Measurements from ENCODE around the gene LRRTM4.
"Not testable (repeated sequence)": the region's sequence is repeated elsewhere in the genome, so short reads cannot be mapped to it uniquely, and the experiment has no call there.

Gene LRRTM4

DNA sequence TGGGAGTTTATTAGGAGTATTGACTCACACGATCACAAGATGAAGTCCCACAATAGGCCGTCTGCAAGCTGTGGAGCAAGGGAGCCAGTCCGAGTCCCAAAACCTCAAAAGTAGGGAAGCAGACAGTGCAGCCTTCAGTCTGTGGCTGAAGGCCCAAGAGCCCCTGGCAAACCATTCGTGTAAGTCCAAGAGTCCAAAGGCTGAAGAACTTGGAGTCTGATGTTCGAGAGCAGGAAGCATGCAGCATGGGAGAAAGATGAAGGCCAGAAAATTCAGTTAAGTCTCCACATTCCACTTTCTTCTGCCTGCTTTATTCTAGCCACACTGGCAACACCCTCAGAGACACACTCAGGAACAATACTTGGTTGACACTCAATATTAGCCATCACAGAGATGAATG is 492.9 kb downstream of the LRRTM4 start:
- H3K27ac ChIP-seq (ENCODE audit: low read length); H3K4me1 ChIP-seq (ENCODE audit: control insufficient read depth, insufficient read depth, low read length); H3K4me3 ChIP-seq (ENCODE audit: low read length in 2 of 2); H3K9ac ChIP-seq (ENCODE audit: low read length in 2 of 2); H3K36me3 ChIP-seq (ENCODE audit: control insufficient read depth in 2 of 2, insufficient read depth in 2 of 2, low read length in 2 of 2); H3K9me3 ChIP-seq (ENCODE audit: control insufficient read depth in 2 of 2, low read length in 2 of 2); H3K27me3 ChIP-seq (ENCODE audit: control insufficient read depth in 1 of 2, insufficient read depth in 2 of 2, low read length in 2 of 2): not testable (repeated sequence)

DNA sequence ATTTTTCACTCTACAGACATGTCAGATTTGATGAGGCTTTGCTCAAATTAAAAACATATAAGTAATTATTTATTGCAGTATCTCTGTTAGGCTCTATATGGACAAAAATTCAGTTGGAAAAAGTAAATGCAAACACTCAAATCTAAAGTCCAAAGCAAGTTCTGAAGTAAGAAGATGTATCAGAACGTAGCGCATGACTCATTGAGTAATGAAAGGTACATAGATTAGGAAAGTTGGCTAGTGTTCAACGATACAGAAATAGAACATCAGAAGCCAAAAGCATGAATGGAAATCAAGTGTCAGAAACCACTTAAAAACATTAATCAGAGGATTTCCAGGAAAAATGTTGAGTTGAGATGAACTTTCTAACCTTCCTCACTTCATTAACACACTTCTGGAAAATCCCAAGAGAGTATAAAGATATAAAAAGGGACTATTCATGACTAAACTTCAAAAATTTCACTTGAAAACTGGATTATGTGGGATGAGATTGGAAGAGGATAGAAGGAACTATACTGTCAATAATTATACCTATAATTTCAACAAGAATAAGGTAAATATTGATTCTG is 494.1 kb downstream of the LRRTM4 start:
- H3K36me3 ChIP-seq (ENCODE audit: control insufficient read depth in 2 of 2, insufficient read depth in 2 of 2, low read length in 2 of 2): no peaks in the 10 kb centered on the region
- H3K9ac ChIP-seq (ENCODE audit: low read length in 2 of 2): no peak overlapping the region
- H3K27ac ChIP-seq (ENCODE audit: low read length): no peak overlapping the region
- H3K27me3 ChIP-seq (ENCODE audit: control insufficient read depth in 1 of 2, insufficient read depth in 2 of 2, low read length in 2 of 2): no peaks in the 10 kb centered on the region
- H3K9me3 ChIP-seq (ENCODE audit: control insufficient read depth in 2 of 2, low read length in 2 of 2): no peaks in the 10 kb centered on the region
- no peaks in the 10 kb centered on the region for H3K4me1 ChIP-seq (ENCODE audit: control insufficient read depth, insufficient read depth, low read length)
- H3K4me3 ChIP-seq (ENCODE audit: low read length in 2 of 2): no peak overlapping the region

DNA sequence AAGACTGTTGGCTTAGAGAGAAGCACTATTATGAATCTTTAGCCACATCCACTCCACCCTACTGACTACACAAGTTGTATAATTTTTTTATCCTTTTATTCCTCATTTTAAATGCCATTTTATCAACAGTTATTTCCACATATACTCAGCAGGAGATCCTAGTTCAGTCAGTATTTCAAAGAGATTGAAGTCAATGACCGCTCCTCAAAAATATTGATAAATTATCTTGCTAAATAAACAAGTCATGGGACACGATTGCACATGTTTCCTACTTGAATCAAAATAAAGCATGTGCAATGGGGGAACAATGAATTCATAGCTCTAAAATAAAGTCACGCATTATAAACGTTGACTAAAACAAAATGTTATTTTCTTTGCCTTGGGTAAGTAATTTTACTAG is 496.5 kb downstream of the LRRTM4 start:
- Histone ChIP-seq H3K27me3 (ENCODE audit: control insufficient read depth in 1 of 2, insufficient read depth in 2 of 2, low read length in 2 of 2) (no peaks in the 10 kb centered on the region), H3K36me3 (ENCODE audit: control insufficient read depth in 2 of 2, insufficient read depth in 2 of 2, low read length in 2 of 2) (no peaks in the 10 kb centered on the region), H3K4me3 (ENCODE audit: low read length in 2 of 2) (no peak overlapping the region), H3K9me3 (ENCODE audit: control insufficient read depth in 2 of 2, low read length in 2 of 2) (no peaks in the 10 kb centered on the region), H3K4me1 (ENCODE audit: control insufficient read depth, insufficient read depth, low read length) (no peaks in the 10 kb centered on the region), H3K9ac (ENCODE audit: low read length in 2 of 2) (no peak overlapping the region), H3K27ac (ENCODE audit: low read length) (no peak overlapping the region)

DNA sequence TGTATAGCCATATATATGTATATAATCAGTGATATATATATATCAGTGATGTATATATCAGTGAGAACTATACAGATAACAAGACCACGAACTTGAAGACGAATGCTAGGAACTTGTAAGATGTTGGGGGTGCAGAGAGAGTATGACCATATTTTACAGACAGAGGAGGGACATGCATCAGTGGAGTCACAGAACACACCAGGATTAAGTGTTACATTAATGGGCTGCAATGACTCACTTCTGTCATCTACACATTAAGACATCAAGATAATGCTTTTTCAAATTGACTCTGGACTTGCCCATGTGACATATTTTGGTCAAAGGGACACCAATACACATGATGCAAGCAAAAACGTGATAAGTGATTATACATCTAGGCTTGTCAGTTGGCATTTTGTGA is 501.0 kb downstream of the LRRTM4 start:
- H3K27ac ChIP-seq (ENCODE audit: low read length): no peak overlapping the region
- no peak overlapping the region for H3K4me3 ChIP-seq (ENCODE audit: low read length in 2 of 2)
- no peak overlapping the region for H3K9ac ChIP-seq (ENCODE audit: low read length in 2 of 2)
- H3K36me3 ChIP-seq (ENCODE audit: control insufficient read depth in 2 of 2, insufficient read depth in 2 of 2, low read length in 2 of 2): no peaks in the 10 kb centered on the region
- H3K27me3 ChIP-seq (ENCODE audit: control insufficient read depth in 1 of 2, insufficient read depth in 2 of 2, low read length in 2 of 2): no peaks in the 10 kb centered on the region
- no peaks in the 10 kb centered on the region for H3K4me1 ChIP-seq (ENCODE audit: control insufficient read depth, insufficient read depth, low read length)
- H3K9me3 ChIP-seq (ENCODE audit: control insufficient read depth in 2 of 2, low read length in 2 of 2): no peaks in the 10 kb centered on the region

DNA sequence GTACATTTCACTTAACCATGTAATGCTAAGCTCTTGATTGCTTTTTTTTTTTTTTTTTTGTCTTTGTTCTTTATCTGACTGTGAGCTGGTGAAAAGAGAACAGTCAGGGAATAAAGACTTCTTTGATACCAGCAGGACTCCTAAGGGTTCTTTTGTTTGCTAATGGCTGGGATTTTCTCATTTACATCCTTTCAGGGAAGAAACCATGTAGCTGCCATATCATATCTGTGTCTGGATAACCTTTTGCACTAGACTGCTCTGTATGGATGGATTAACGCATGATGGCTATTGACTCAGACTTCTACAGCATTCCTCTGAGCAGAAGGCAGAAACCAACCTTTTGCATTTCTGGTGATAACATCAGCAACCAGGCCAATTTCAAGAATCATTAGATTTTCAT is 504.0 kb downstream of the LRRTM4 start:
- Histone ChIP-seq H3K27ac (ENCODE audit: low read length) (no peak overlapping the region), H3K9me3 (ENCODE audit: control insufficient read depth in 2 of 2, low read length in 2 of 2) (no peaks in the 10 kb centered on the region), H3K4me3 (ENCODE audit: low read length in 2 of 2) (no peak overlapping the region), H3K27me3 (ENCODE audit: control insufficient read depth in 1 of 2, insufficient read depth in 2 of 2, low read length in 2 of 2) (no peaks in the 10 kb centered on the region), H3K36me3 (ENCODE audit: control insufficient read depth in 2 of 2, insufficient read depth in 2 of 2, low read length in 2 of 2) (no peaks in the 10 kb centered on the region), H3K4me1 (ENCODE audit: control insufficient read depth, insufficient read depth, low read length) (no peaks in the 10 kb centered on the region), H3K9ac (ENCODE audit: low read length in 2 of 2) (no peak overlapping the region)

DNA sequence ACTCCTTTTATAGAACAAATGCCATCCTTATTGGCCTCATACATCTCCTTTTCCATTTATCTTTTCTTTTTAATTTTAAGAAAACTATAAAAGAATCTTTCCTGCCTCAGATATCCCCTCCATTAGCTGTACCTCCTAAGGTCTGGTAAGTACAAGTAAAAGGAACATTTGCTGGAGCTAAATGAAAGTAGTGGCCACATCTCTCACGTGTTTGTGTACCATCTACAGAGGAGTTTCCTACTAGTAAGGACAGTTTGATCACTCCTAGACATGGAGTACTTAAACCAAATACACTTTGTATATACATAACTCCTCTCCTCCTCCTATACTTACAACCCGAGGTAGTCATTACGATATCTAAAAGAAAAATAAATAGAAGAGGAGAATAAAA is 504.8 kb downstream of the LRRTM4 start:
- Histone ChIP-seq H3K36me3 (ENCODE audit: control insufficient read depth in 2 of 2, insufficient read depth in 2 of 2, low read length in 2 of 2) (no peaks in the 10 kb centered on the region), H3K27me3 (ENCODE audit: control insufficient read depth in 1 of 2, insufficient read depth in 2 of 2, low read length in 2 of 2) (no peaks in the 10 kb centered on the region), H3K9ac (ENCODE audit: low read length in 2 of 2) (no peak overlapping the region), H3K9me3 (ENCODE audit: control insufficient read depth in 2 of 2, low read length in 2 of 2) (no peaks in the 10 kb centered on the region), H3K4me1 (ENCODE audit: control insufficient read depth, insufficient read depth, low read length) (no peaks in the 10 kb centered on the region), H3K4me3 (ENCODE audit: low read length in 2 of 2) (no peak overlapping the region), H3K27ac (ENCODE audit: low read length) (no peak overlapping the region)

DNA sequence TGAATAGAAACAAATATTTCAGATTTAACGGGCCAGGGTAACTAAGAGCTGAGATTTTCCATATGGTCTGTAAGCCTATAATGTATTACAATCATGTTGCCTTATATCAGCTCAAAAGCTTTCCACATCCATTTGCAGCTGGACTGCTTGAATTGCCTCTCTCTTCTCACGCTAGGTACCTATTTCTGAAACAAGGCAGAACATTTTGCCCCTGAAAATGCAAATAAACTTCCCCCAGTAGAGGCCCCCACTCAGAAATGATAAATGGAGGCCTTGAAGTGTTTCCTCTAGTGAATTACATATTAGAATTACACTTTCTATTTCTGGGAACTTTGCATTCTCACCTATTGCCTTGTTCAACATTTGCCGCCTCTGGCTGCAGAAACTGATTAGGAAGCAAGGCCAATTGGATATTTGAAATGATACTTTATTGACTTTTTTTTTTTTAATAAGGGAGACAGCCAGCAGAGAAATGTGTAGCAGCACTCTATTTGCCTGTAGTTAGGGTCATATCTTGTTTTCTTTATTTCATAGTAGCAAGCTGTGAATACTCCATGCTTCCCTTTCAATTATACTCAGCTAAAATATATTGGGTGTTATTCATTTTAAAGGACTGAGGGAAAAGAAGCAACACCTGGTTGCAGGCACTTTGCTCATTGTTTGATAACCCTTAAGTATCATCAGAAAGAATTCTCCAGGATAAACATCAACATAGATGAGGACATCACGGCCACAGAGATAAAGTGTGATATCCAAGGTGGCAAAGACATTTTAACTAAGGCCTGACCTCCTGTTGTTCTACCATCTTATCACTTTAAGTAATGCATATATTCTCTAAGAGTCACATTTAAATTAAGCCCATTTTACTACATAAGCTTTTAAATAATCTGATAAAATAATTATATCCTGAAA is 505.5 kb downstream of the LRRTM4 start:
- H3K4me3 ChIP-seq (ENCODE audit: low read length in 2 of 2): no peak overlapping the region
- no peak overlapping the region for H3K9ac ChIP-seq (ENCODE audit: low read length in 2 of 2)
- no peaks in the 10 kb centered on the region for H3K36me3 ChIP-seq (ENCODE audit: control insufficient read depth in 2 of 2, insufficient read depth in 2 of 2, low read length in 2 of 2)
- no peaks in the 10 kb centered on the region for H3K4me1 ChIP-seq (ENCODE audit: control insufficient read depth, insufficient read depth, low read length)
- H3K9me3 ChIP-seq (ENCODE audit: control insufficient read depth in 2 of 2, low read length in 2 of 2): no peaks in the 10 kb centered on the region
- H3K27ac ChIP-seq (ENCODE audit: low read length): no peak overlapping the region
- no peaks in the 10 kb centered on the region for H3K27me3 ChIP-seq (ENCODE audit: control insufficient read depth in 1 of 2, insufficient read depth in 2 of 2, low read length in 2 of 2)

DNA sequence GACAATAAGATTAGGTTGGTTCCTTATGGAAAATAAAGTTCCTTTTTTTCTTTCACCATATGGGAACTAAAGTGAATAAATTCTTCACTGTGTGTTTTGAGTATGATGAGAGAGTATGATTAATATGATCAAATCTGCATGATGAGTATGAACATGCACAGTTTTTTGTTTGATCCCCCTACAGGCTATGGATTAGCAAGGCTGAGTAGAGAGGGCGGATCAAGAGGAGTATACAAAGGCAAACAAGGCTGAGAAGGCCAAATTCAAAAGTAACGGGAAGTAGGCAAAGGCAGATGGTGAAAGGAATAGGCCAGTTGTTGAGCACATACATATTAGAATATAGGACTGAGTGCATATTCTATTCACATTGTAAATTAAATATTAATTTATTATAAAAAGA is 508.2 kb downstream of the LRRTM4 start:
- H3K9me3 ChIP-seq (ENCODE audit: control insufficient read depth in 2 of 2, low read length in 2 of 2): no peaks in the 10 kb centered on the region
- no peaks in the 10 kb centered on the region for H3K27me3 ChIP-seq (ENCODE audit: control insufficient read depth in 1 of 2, insufficient read depth in 2 of 2, low read length in 2 of 2)
- no peaks in the 10 kb centered on the region for H3K36me3 ChIP-seq (ENCODE audit: control insufficient read depth in 2 of 2, insufficient read depth in 2 of 2, low read length in 2 of 2)
- H3K4me3 ChIP-seq (ENCODE audit: low read length in 2 of 2): no peak overlapping the region
- H3K27ac ChIP-seq (ENCODE audit: low read length): no peak overlapping the region
- H3K4me1 ChIP-seq (ENCODE audit: control insufficient read depth, insufficient read depth, low read length): no peaks in the 10 kb centered on the region
- H3K9ac ChIP-seq (ENCODE audit: low read length in 2 of 2): no peak overlapping the region

DNA sequence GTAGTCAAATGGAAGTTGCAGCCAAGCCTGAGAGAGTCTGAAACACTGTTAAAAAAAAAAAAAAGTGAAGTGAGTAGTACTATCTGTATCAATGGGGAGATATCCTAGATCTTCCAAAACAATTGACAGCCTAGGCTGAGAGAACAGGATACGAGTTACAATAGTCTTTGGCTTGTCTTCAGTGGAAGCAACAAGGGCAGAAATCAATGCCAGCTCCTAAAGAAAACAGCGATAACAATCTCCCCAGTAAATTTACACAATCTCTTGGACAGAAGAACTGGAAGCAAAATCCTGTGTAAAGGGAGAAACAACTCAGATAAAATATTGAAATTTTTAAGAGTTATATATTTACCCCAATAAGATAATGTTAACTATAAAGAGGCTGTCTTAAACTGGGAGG is 508.7 kb downstream of the LRRTM4 start:
- Histone ChIP-seq H3K36me3 (ENCODE audit: control insufficient read depth in 2 of 2, insufficient read depth in 2 of 2, low read length in 2 of 2) (no peaks in the 10 kb centered on the region), H3K4me3 (ENCODE audit: low read length in 2 of 2) (no peak overlapping the region), H3K9ac (ENCODE audit: low read length in 2 of 2) (no peak overlapping the region), H3K27ac (ENCODE audit: low read length) (no peak overlapping the region), H3K27me3 (ENCODE audit: control insufficient read depth in 1 of 2, insufficient read depth in 2 of 2, low read length in 2 of 2) (no peaks in the 10 kb centered on the region), H3K9me3 (ENCODE audit: control insufficient read depth in 2 of 2, low read length in 2 of 2) (no peaks in the 10 kb centered on the region), H3K4me1 (ENCODE audit: control insufficient read depth, insufficient read depth, low read length) (no peaks in the 10 kb centered on the region)

DNA sequence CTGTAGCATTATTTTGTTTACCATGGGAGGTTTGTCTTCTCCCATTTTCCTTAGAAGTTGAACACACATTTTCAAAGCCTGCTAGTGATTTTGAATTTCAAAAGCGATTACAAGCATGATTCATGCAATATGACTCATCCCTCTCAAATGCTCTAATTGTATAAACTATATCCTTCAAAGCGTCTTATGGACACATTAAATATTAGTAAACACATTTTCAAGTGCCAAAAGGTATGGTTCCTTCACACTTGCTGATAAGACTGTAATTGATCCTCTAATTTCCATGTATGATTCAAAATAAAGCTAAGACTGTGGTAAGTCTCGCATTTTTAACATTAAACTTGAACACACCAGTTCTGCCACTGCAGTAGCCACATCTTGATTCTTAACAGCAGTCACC is 512.9 kb downstream of the LRRTM4 start:
- H3K27me3 ChIP-seq (ENCODE audit: control insufficient read depth in 1 of 2, insufficient read depth in 2 of 2, low read length in 2 of 2): no peaks in the 10 kb centered on the region
- no peak overlapping the region for H3K27ac ChIP-seq (ENCODE audit: low read length)
- H3K36me3 ChIP-seq (ENCODE audit: control insufficient read depth in 2 of 2, insufficient read depth in 2 of 2, low read length in 2 of 2): no peaks in the 10 kb centered on the region
- H3K4me1 ChIP-seq (ENCODE audit: control insufficient read depth, insufficient read depth, low read length): no peaks in the 10 kb centered on the region
- H3K4me3 ChIP-seq (ENCODE audit: low read length in 2 of 2): no peak overlapping the region
- H3K9ac ChIP-seq (ENCODE audit: low read length in 2 of 2): no peak overlapping the region
- no peaks in the 10 kb centered on the region for H3K9me3 ChIP-seq (ENCODE audit: control insufficient read depth in 2 of 2, low read length in 2 of 2)

DNA sequence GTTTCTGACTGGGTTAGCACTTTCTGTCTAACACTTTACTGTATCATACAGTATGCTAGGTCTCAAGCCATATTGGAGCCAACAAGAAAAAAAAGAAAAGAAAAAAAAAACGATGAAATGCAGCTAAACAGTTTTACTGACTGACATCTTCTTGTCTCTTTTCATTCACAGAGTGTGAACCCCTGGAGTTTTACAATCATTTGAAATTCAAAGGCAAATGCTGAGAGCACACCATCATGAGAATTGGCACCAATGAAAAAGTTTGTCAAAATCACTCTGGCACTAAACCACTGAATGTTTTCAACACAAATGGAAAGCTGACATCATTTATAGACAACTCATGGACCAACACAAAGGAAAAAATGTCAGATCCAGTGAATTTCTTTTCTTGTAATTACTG is 513.3 kb downstream of the LRRTM4 start:
- Histone ChIP-seq H3K27me3 (ENCODE audit: control insufficient read depth in 1 of 2, insufficient read depth in 2 of 2, low read length in 2 of 2) (no peaks in the 10 kb centered on the region), H3K4me1 (ENCODE audit: control insufficient read depth, insufficient read depth, low read length) (no peaks in the 10 kb centered on the region), H3K27ac (ENCODE audit: low read length) (no peak overlapping the region), H3K9ac (ENCODE audit: low read length in 2 of 2) (no peak overlapping the region), H3K9me3 (ENCODE audit: control insufficient read depth in 2 of 2, low read length in 2 of 2) (no peaks in the 10 kb centered on the region), H3K36me3 (ENCODE audit: control insufficient read depth in 2 of 2, insufficient read depth in 2 of 2, low read length in 2 of 2) (no peaks in the 10 kb centered on the region), H3K4me3 (ENCODE audit: low read length in 2 of 2) (no peak overlapping the region)

Data from stomach smooth muscle (tissue), 2 donors.